AG04450 (cell line): Measurements from ENCODE around the gene RNH1. TPM values are rescaled to one million over a fixed set of nuclear protein-coding genes. Genes with fewer than 3 reads are reported as not detected.
A peak's percentile ranks its signal among the peaks of the same experiment; 100 is the strongest.
"Not testable (repeated sequence)": the region's sequence is repeated elsewhere in the genome, so short reads cannot be mapped to it uniquely, and the experiment has no call there.

Experiments used
- CTCF ChIA-PET: fragments of 300-600, 350-600 bp; formaldehyde crosslinking; extraction: SDS; loops from one replicate; lab custom pipeline; 2022; ENCODE audit warnings: antibody characterized with exemption, inconsistent platforms; lab: Charles Lee
- POLR2A ChIA-PET: fragments of 350-600 bp; formaldehyde crosslinking; extraction: SDS; loops from one replicate; lab custom pipeline; 2021; ENCODE audit warnings: antibody characterized with exemption, inconsistent platforms; lab: Yijun Ruan, JAX
- DNase-seq: peaks from one replicate; pipeline ENCODE4 v3.0.0-alpha.2; 2011; ENCODE audit warnings: low read depth, low spot score
- H3K27ac ChIP-seq: one replicate; pipeline ENCODE4 v1.5.1; 2012; ENCODE audit warnings: low read depth, low read length, control low read depth
- H3K27me3 ChIP-seq: one replicate; pipeline ENCODE4 v1.6.0; 2012; ENCODE audit warnings: low read length; ENCODE audit not compliant: control insufficient read depth, insufficient read depth
- H3K4me3 ChIP-seq: 2 replicates; pipeline ENCODE4 v1.5.1; 2011; ENCODE audit warnings: mild to moderate bottlenecking, low read depth, low read length, control low read depth
- H3K9me3 ChIP-seq: 2 replicates; pipeline ENCODE4 v1.5.1; 2012; ENCODE audit warnings: low read length; ENCODE audit not compliant: control insufficient read depth, insufficient read depth
- polyA plus RNA-seq: library from polyadenylated mRNA; depleted of rRNA; stranded (reverse); fragments of >200 nt; gene quantifications from 2 replicates; pipeline ENCODE4 v1.2.3, GENCODE V29; 2011
- TF ChIP-seq, protein P1 (sequence below): IDR thresholded peaks from 2 replicates; pipeline ENCODE4 v1.5.1; 2011; ENCODE audit warnings: low read depth, low read length, control low read depth, inconsistent platforms

RNH1 gene
- polyA plus RNA-seq, 1 experiment, result 98.6 TPM

DNA sequence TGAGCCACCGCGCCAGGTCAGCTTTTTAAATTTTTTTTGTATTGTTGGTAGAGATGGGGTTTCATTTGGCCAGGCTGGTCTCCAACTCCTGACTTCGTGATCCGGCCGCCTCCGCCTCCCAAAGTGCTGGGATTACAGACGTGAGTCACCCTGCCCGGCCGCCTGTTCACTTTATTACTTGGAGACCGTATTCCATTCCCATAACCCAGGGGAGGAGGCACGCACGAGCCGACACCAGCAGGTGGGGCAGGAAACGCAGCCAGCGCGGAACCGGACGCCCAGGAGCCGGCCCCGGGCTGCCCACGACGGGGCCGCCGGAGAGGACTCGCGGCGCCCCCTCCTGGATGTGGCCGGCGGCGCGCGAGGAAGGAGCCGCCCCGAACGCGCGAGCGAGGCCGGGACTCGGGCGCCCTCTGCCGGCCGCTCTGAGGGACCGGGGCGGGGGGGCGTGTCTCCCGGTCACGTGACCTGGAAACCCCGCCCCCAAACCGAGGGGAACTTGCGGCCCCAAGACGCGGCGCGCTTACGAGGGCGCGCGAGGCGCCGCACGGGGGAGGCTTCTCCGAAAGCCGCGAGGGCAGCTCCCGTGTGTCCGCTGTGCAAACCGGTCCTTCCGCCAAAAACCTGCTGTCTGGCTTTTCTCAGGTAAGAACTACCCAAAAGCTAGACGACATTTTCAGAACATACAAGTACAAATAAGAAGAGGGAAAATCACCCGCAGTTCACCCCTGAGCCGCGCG, 11.6 kb upstream of the RNH1 start:
- Histone ChIP-seq H3K4me3 (peak overlapping the region; percentile 39), H3K27me3 (no peaks in the 10 kb centered on the region), H3K27ac (no peak overlapping the region), H3K9me3 (peaks cover 19% of the 10 kb centered on the region)
- ChIA-PET CTCF (interaction anchor here (0.6 to 2.0 kb wide), 15 partner anchors 8 to 214 kb away, joined by 3 to 33 read pairs (median 4); partner anchors contain the start of gene RNH1), POLR2A (interaction anchor here (0.6 to 0.7 kb wide), 2 partner anchors 24 to 118 kb away, joined by 3 to 5 read pairs; no protein-coding TSS in a partner anchor)
- peak; percentile 60 for DNase-seq
- TF ChIP-seq, protein P1, sequence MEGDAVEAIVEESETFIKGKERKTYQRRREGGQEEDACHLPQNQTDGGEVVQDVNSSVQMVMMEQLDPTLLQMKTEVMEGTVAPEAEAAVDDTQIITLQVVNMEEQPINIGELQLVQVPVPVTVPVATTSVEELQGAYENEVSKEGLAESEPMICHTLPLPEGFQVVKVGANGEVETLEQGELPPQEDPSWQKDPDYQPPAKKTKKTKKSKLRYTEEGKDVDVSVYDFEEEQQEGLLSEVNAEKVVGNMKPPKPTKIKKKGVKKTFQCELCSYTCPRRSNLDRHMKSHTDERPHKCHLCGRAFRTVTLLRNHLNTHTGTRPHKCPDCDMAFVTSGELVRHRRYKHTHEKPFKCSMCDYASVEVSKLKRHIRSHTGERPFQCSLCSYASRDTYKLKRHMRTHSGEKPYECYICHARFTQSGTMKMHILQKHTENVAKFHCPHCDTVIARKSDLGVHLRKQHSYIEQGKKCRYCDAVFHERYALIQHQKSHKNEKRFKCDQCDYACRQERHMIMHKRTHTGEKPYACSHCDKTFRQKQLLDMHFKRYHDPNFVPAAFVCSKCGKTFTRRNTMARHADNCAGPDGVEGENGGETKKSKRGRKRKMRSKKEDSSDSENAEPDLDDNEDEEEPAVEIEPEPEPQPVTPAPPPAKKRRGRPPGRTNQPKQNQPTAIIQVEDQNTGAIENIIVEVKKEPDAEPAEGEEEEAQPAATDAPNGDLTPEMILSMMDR, result peak; percentile 69

DNA sequence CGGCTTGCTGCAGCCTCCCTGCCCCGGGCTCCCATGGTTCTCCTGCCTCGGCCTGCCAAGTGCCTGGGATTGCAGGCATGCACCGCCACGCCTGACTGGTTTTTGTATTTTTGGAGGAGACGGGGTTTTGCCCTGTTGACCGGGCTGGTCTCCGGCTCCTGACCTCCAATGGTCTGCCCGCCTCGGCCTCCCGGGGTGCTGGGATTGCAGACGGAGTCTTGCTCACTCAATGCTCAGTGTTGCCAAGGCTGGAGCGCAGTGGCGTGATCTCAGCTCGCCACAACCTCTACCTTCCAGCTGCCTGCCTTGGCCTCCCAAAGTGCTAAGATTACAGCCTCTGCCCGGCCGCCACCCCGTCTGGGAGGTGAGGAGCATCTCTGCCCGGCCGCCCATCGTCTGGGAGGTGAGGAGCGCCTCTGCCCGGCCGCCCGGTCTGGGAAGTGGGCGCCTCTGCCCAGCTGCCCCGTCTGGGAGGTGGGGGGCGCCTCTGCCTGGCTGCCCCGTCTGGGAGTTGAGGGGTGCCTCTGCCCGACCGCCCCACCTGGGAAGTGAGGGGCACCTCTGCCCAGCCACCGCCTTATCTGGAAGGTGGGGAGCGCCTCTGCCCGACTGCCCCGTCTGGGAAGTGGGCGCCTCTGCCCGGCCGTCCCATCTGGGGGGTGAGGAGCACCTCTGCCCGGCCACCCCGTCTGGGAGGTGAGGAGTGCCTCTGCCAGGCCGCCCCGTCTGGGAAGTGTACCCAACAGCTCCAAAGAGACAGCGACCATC, 10.1 kb upstream of the RNH1 start:
- H3K27ac ChIP-seq, DNase-seq, H3K27me3 ChIP-seq, POLR2A ChIA-PET, CTCF ChIA-PET, H3K4me3 ChIP-seq: not testable (repeated sequence)
- H3K9me3 ChIP-seq, result peaks cover 19% of the 10 kb centered on the region

DNA sequence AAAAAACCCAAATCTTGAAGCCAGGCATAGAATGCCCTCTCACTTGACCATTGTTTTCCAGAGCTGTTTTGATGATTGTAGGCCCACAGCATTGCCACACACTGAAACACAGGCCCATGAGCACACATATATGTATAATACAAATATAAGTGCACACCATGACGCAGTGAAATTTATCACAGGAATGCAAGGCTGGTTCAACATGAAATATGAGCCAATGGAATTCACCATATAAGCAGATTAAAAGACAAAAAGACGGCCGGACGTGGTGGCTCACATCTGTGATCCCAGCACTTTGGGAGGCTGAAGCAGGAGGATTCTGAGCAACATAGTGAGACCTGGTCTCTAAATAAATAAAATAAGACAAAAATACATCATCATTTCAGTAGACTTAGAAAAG, 9.4 kb upstream of the RNH1 start:
- POLR2A ChIA-PET, result no interaction called here
- Histone ChIP-seq H3K4me3 (no peak overlapping the region), H3K27ac (no peak overlapping the region), H3K9me3 (peaks cover 19% of the 10 kb centered on the region), H3K27me3 (no peaks in the 10 kb centered on the region)
- CTCF ChIA-PET, result no interaction called here
- DNase-seq, result no peak
- TF ChIP-seq, protein P1, result no peak

DNA sequence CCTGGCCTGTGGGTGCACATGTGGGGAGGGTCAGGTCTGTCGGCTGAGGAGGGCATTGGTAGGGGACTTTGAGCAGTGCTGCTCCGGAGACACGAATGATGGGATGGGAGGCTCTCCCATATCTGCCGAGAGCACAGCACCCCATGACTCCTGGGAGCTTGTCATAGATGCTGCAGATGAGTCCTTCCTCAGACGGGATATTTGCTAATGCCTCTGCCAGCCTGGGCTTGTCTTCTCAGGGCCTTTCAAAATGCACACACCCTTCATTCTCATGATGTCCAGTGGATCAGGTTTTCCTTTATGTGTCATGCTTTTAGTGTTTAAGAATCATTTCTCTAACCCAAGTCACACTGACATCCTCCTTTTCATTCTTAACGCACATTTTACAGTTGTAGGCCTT, 8.1 kb upstream of the RNH1 start:
- H3K9me3 ChIP-seq, result peaks cover 19% of the 10 kb centered on the region
- TF ChIP-seq, protein P1, result no peak
- H3K27ac ChIP-seq, result no peak overlapping the region
- no peak overlapping the region for H3K4me3 ChIP-seq
- ChIA-PET POLR2A (no interaction called here), CTCF (no interaction called here)
- no peaks in the 10 kb centered on the region for H3K27me3 ChIP-seq
- DNase-seq, result no peak

DNA sequence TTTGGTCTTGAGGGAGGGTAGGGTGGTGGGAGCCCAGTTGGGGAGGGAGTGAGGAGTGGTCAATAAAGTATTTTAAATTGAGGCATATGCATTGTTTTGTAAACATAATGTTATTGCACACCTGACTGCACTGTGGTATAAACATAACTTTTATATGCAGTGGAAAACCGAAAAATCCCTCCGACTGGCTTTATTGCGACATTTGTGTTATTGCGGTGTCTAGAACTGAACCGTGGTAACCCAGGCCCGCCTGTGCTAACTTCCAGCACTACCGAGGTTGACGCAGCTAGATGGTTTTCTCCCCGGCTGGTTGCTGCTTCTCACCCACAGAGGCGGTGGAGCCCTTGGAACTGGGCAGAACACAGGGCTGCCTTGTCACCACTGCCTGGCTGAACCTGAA, 7.6 kb upstream of the RNH1 start:
- CTCF ChIA-PET, result no interaction called here

More for the DNA sequence above, 7.6 kb upstream of the RNH1 start:
- H3K4me3 ChIP-seq, result no peak overlapping the region
- no peaks in the 10 kb centered on the region for H3K27me3 ChIP-seq
- no peak overlapping the region for H3K27ac ChIP-seq
- TF ChIP-seq, protein P1, result no peak
- no peak for DNase-seq
- peaks cover 19% of the 10 kb centered on the region for H3K9me3 ChIP-seq
- POLR2A ChIA-PET, result no interaction called here
